Measurements from ENCODE around the gene SERPINB10.

The SERPINB10 gene

GRCh38 chr18:63897072-63897471, 10.7 kb upstream of the SERPINB10 start:
- H3K79me1 ChIP-seq (replicated peaks; ENCODE audit: low read length, poor library complexity, severe bottlenecking) = no peaks in the 10 kb centered on the region
- no peak overlapping the region for H2AK5ac ChIP-seq (ENCODE audit: low read length, severe bottlenecking)
- H3K23ac ChIP-seq (ENCODE audit: low read length in 2 of 2) = no peak overlapping the region
- no peak overlapping the region for H2BK5ac ChIP-seq (ENCODE audit: low read depth, low read length, poor library complexity, severe bottlenecking)
- H3K18ac ChIP-seq (ENCODE audit: low read depth in 1 of 2, low read length in 2 of 2) = no peak overlapping the region
- no peaks in the 10 kb centered on the region for H3K4me1 ChIP-seq (ENCODE audit: control insufficient read depth, insufficient read depth, low read depth, low read length)
- H4K91ac ChIP-seq (ENCODE audit: low read length) = no peak overlapping the region
- no peak overlapping the region for H3K14ac ChIP-seq (ENCODE audit: low read length in 2 of 2)
- 70% methylated on average over 4 of the region's 4 CpGs for WGBS
- H2AFZ ChIP-seq (ENCODE audit: low read depth, low read length) = no peak overlapping the region
- no peak overlapping the region for H3K4ac ChIP-seq (ENCODE audit: low read depth in 1 of 2, low read length in 2 of 2)
- no peak overlapping the region for H2BK120ac ChIP-seq (ENCODE audit: low read depth, low read length)
- no peak overlapping the region for H2BK12ac ChIP-seq (ENCODE audit: low read length in 2 of 2)
- no peak overlapping the region for H2BK15ac ChIP-seq (ENCODE audit: low read depth, poor library complexity, severe bottlenecking)
- H3K27me3 ChIP-seq (ENCODE audit: control insufficient read depth in 1 of 2, insufficient read depth in 1 of 2, low read length in 2 of 2) = no peaks in the 10 kb centered on the region
- H4K8ac ChIP-seq (ENCODE audit: low read length) = no peak overlapping the region
- H3K27ac ChIP-seq (ENCODE audit: low read length, poor library complexity, severe bottlenecking) = no peak overlapping the region
- H3K9me3 ChIP-seq (ENCODE audit: control insufficient read depth, low read length) = no peaks in the 10 kb centered on the region
- no peak overlapping the region for H3K4me2 ChIP-seq (ENCODE audit: low read length, poor library complexity, severe bottlenecking)
- DNase-seq = peak; percentile 36
- H3K36me3 ChIP-seq (ENCODE audit: control insufficient read depth in 1 of 2, insufficient read depth in 2 of 2, low read depth in 1 of 2, low read length in 2 of 2) = peaks cover 0 to 17% of the 10 kb centered on the region in 2 experiments
- no peak overlapping the region for H3K9ac ChIP-seq (ENCODE audit: low read length)
- H3K4me3 ChIP-seq (ENCODE audit: insufficient read depth in 1 of 2, low read depth in 1 of 2, low read length in 2 of 2) = no peak overlapping the region

GRCh38 chr18:63899206-63899605, 8.6 kb upstream of the SERPINB10 start:
- Histone ChIP-seq H2BK15ac (ENCODE audit: low read depth, poor library complexity, severe bottlenecking) (no peak overlapping the region), H3K79me1 (replicated peaks; ENCODE audit: low read length, poor library complexity, severe bottlenecking) (no peaks in the 10 kb centered on the region), H2BK12ac (ENCODE audit: low read length in 2 of 2) (no peak overlapping the region), H3K4me2 (ENCODE audit: low read length, poor library complexity, severe bottlenecking) (no peak overlapping the region), H4K8ac (ENCODE audit: low read length) (no peak overlapping the region), H3K27ac (ENCODE audit: low read length, poor library complexity, severe bottlenecking) (no peak overlapping the region), H4K91ac (ENCODE audit: low read length) (no peak overlapping the region), H2AFZ (ENCODE audit: low read depth, low read length) (no peak overlapping the region), H3K9ac (ENCODE audit: low read length) (no peak overlapping the region), H3K9me3 (ENCODE audit: control insufficient read depth, low read length) (no peaks in the 10 kb centered on the region), H3K23ac (ENCODE audit: low read length in 2 of 2) (no peak overlapping the region), H3K18ac (ENCODE audit: low read depth in 1 of 2, low read length in 2 of 2) (no peak overlapping the region), H3K4me3 (ENCODE audit: insufficient read depth in 1 of 2, low read depth in 1 of 2, low read length in 2 of 2) (no peak overlapping the region), H3K4ac (ENCODE audit: low read depth in 1 of 2, low read length in 2 of 2) (no peak overlapping the region), H2BK120ac (ENCODE audit: low read depth, low read length) (no peak overlapping the region), H2BK5ac (ENCODE audit: low read depth, low read length, poor library complexity, severe bottlenecking) (no peak overlapping the region), H3K36me3 (ENCODE audit: control insufficient read depth in 1 of 2, insufficient read depth in 2 of 2, low read depth in 1 of 2, low read length in 2 of 2) (peaks cover 0 to 17% of the 10 kb centered on the region in 2 experiments), H3K4me1 (ENCODE audit: control insufficient read depth, insufficient read depth, low read depth, low read length) (no peaks in the 10 kb centered on the region), H3K27me3 (ENCODE audit: control insufficient read depth in 1 of 2, insufficient read depth in 1 of 2, low read length in 2 of 2) (no peaks in the 10 kb centered on the region), H2AK5ac (ENCODE audit: low read length, severe bottlenecking) (no peak overlapping the region), H3K14ac (ENCODE audit: low read length in 2 of 2) (no peak overlapping the region)
- no peak for DNase-seq

- Histone ChIP-seq H3K4ac (ENCODE audit: low read depth in 1 of 2, low read length in 2 of 2) (no peak overlapping the region), H3K79me1 (replicated peaks; ENCODE audit: low read length, poor library complexity, severe bottlenecking) (no peaks in the 10 kb centered on the region), H3K27me3 (ENCODE audit: control insufficient read depth in 1 of 2, insufficient read depth in 1 of 2, low read length in 2 of 2) (no peaks in the 10 kb centered on the region), H2BK15ac (ENCODE audit: low read depth, poor library complexity, severe bottlenecking) (no peak overlapping the region), H3K36me3 (ENCODE audit: control insufficient read depth in 1 of 2, insufficient read depth in 2 of 2, low read depth in 1 of 2, low read length in 2 of 2) (peaks cover 0 to 6% of the 10 kb centered on the region in 2 experiments), H4K91ac (ENCODE audit: low read length) (no peak overlapping the region), H2BK12ac (ENCODE audit: low read length in 2 of 2) (no peak overlapping the region), H3K4me1 (ENCODE audit: control insufficient read depth, insufficient read depth, low read depth, low read length) (no peaks in the 10 kb centered on the region), H2AK5ac (ENCODE audit: low read length, severe bottlenecking) (no peak overlapping the region), H4K8ac (ENCODE audit: low read length) (no peak overlapping the region), H3K9ac (ENCODE audit: low read length) (no peak overlapping the region), H3K9me3 (ENCODE audit: control insufficient read depth, low read length) (no peaks in the 10 kb centered on the region), H3K27ac (ENCODE audit: low read length, poor library complexity, severe bottlenecking) (no peak overlapping the region), H3K18ac (ENCODE audit: low read depth in 1 of 2, low read length in 2 of 2) (no peak overlapping the region), H3K4me2 (ENCODE audit: low read length, poor library complexity, severe bottlenecking) (no peak overlapping the region), H3K23ac (ENCODE audit: low read length in 2 of 2) (peak overlapping the region in 1 of 2 experiments; percentile 24), H3K4me3 (ENCODE audit: insufficient read depth in 1 of 2, low read depth in 1 of 2, low read length in 2 of 2) (no peak overlapping the region), H2BK5ac (ENCODE audit: low read depth, low read length, poor library complexity, severe bottlenecking) (no peak overlapping the region), H3K14ac (ENCODE audit: low read length in 2 of 2) (no peak overlapping the region), H2BK120ac (ENCODE audit: low read depth, low read length) (no peak overlapping the region), H2AFZ (ENCODE audit: low read depth, low read length) (no peak overlapping the region)
- DNase-seq = no peak
- 90% methylated on average over 1 of the region's 1 CpG for WGBS
Measured at GRCh38 chr18:63903851-63904570, 3.7 kb upstream of the SERPINB10 start.

- no peaks in the 10 kb centered on the region for H3K27me3 ChIP-seq (ENCODE audit: control insufficient read depth in 1 of 2, insufficient read depth in 1 of 2, low read length in 2 of 2)
- no peak overlapping the region for H4K8ac ChIP-seq (ENCODE audit: low read length)
- H2BK120ac ChIP-seq (ENCODE audit: low read depth, low read length) = no peak overlapping the region
- no peak overlapping the region for H2BK15ac ChIP-seq (ENCODE audit: low read depth, poor library complexity, severe bottlenecking)
- H3K4me1 ChIP-seq (ENCODE audit: control insufficient read depth, insufficient read depth, low read depth, low read length) = no peaks in the 10 kb centered on the region
- H3K79me1 ChIP-seq (replicated peaks; ENCODE audit: low read length, poor library complexity, severe bottlenecking) = no peaks in the 10 kb centered on the region
- no peak overlapping the region for H2BK12ac ChIP-seq (ENCODE audit: low read length in 2 of 2)
- H3K9ac ChIP-seq (ENCODE audit: low read length) = no peak overlapping the region
- no CpG with 5 or more reads among the region's 1 CpG for WGBS
- H3K4me2 ChIP-seq (ENCODE audit: low read length, poor library complexity, severe bottlenecking) = no peak overlapping the region
- H3K23ac ChIP-seq (ENCODE audit: low read length in 2 of 2) = no peak overlapping the region
- no peak overlapping the region for H3K27ac ChIP-seq (ENCODE audit: low read length, poor library complexity, severe bottlenecking)
- no peak overlapping the region for H3K4me3 ChIP-seq (ENCODE audit: insufficient read depth in 1 of 2, low read depth in 1 of 2, low read length in 2 of 2)
- no peak overlapping the region for H3K4ac ChIP-seq (ENCODE audit: low read depth in 1 of 2, low read length in 2 of 2)
- no peak overlapping the region for H3K14ac ChIP-seq (ENCODE audit: low read length in 2 of 2)
- no peak overlapping the region for H4K91ac ChIP-seq (ENCODE audit: low read length)
- H3K18ac ChIP-seq (ENCODE audit: low read depth in 1 of 2, low read length in 2 of 2) = no peak overlapping the region
- H3K9me3 ChIP-seq (ENCODE audit: control insufficient read depth, low read length) = no peaks in the 10 kb centered on the region
- peaks cover 0 to 6% of the 10 kb centered on the region in 2 experiments for H3K36me3 ChIP-seq (ENCODE audit: control insufficient read depth in 1 of 2, insufficient read depth in 2 of 2, low read depth in 1 of 2, low read length in 2 of 2)
- H2AFZ ChIP-seq (ENCODE audit: low read depth, low read length) = no peak overlapping the region
- no peak overlapping the region for H2AK5ac ChIP-seq (ENCODE audit: low read length, severe bottlenecking)
- H2BK5ac ChIP-seq (ENCODE audit: low read depth, low read length, poor library complexity, severe bottlenecking) = no peak overlapping the region
- DNase-seq = no peak
Measured at GRCh38 chr18:63904694-63905093, 3.1 kb upstream of the SERPINB10 start.
